Kidney glomerular epithelial cell (primary cell): ENCODE data around the gene DOCK9.
"Not testable (repeated sequence)": the region's sequence is repeated elsewhere in the genome, so short reads cannot be mapped to it uniquely, and the experiment has no call there.

Source experiments
- DNase-seq: peaks from one replicate; lab custom pipeline; 2025; lab: John Stamatoyannopoulos, UW

Gene DOCK9

GRCh38 chr13:98823442-98823841 lies 154.4 kb downstream of the DOCK9 start:
- DNase-seq, result no peak

DNA sequence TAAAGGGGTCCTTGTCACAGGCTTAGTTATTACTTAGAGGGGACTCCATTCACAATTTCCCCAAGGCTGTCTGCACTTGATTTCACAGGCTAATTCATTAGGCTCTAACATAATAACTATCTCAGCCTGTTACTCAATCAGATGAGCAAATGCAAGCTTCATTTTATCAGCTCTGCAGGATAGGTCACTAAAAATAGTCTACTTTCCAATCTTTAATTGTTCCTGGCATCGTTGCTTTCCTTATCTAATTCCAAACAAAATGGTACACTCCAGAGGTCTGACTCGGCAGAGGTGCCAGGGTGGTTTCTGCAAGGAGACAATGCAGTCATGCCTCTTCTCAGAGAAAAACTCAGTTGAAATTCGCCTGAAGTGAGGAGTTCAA lies 155.6 kb downstream of the DOCK9 start:
- DNase-seq, result peak; percentile 6

- no peak for DNase-seq
These were observed 156.3 kb downstream of the DOCK9 start for GRCh38 chr13:98821372-98822224.

DNA sequence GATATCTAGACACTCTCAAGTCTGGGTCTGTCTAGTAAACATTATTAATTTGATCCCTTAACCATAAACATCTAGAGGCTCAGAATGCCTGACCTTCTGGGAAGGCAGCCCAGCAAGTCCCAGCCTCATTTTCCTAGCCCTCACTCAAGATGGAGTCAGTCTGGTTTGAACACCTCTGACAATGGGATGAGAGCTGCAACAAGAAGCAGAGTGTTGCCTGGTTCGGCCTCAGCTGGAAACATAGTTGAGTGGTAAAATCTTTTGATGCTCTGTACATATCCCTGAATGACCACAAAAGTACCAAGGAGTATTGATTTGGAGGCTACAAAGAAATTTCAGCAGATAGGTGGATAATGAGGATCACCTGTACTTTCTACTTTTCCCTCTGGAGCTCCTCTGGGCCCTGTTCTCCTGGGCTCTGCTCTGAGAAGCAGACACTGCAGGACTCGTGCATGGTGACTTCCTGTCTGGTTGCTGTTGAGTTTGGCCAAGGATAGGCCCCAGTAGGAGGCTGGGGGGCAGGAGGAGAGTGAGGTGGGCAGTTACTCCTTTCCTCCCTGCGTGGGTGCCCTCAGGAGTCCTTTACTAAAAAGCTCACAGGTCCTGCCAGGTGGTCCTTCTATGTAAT lies 157.0 kb downstream of the DOCK9 start:
- no peak for DNase-seq

- no peak for DNase-seq
These were observed 157.6 kb downstream of the DOCK9 start for GRCh38 chr13:98820300-98820699.

- DNase-seq, result no peak
These were observed 158.4 kb downstream of the DOCK9 start for GRCh38 chr13:98819382-98820010.

DNA sequence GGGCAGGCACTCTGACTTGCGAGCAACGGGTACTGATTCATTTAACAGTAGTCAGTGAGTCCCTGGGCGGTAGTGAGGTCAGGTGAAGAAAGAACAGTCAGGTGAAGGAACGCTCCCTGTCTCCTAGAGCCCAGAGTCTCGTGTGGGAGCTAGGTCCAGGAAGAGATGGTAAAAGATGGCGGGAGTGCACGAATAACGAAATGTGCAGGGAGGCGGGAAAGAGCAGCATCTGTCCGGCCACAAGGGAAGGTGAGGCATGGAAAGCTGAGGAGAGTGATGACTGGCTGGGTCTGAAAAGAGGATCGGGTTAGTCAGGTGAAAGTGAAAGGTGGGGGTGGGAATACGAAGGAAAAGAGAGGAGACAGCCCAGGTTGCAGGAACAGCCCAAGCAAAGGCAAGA lies 161.5 kb downstream of the DOCK9 start:
- DNase-seq, result no peak

DNA sequence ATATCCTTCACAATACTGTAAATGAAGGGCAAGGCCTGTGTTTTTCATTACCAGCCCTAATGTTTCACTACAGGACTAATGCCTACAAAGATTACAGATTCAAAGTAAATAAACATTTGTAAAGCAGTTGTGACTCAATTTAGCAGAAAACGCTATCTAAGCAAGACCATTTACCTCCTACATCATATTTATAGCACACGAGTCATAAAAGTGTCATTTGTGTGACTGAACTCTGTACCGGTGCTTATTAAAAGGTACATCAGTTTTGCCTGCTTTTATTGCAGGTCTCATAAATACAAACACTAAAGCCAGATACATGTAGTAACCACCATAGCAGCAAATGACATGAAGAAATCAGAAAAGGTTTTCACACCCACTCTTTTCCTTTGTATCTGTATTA lies 163.9 kb downstream of the DOCK9 start:
- no peak for DNase-seq

GRCh38 chr13:98812186-98812790 lies 165.6 kb downstream of the DOCK9 start:
- not testable (repeated sequence) for DNase-seq

- no peak for DNase-seq
These were observed 167.1 kb downstream of the DOCK9 start for GRCh38 chr13:98810746-98811145.

GRCh38 chr13:98809345-98809777 lies 168.5 kb downstream of the DOCK9 start:
- no peak for DNase-seq

GRCh38 chr13:98807774-98808173 lies 170.1 kb downstream of the DOCK9 start:
- no peak for DNase-seq

DNA sequence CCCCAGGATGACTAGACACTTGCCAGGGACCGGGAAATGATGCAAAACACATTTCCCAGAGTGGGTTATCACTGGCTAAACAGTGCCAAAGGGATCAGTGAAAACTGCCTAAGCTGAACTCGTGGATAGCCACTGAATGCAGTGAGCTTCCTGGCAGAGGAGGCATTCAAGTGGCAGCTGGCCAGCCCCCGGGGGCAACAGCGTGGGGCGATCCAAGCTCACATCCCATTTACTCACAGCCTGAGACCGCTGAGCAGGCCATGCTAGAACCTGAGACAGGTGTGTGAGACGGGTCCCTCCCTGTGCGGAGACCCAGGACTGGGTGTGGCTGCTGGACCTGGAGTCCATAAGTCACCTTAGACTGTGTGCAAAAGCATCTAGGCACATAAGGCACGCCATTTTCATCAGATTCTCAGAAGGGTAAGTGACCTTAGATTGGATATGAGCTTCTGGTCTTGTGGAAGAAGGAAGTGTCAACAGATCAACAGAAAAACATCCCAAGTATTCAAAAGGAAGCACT lies 173.5 kb downstream of the DOCK9 start:
- no peak for DNase-seq

DNA sequence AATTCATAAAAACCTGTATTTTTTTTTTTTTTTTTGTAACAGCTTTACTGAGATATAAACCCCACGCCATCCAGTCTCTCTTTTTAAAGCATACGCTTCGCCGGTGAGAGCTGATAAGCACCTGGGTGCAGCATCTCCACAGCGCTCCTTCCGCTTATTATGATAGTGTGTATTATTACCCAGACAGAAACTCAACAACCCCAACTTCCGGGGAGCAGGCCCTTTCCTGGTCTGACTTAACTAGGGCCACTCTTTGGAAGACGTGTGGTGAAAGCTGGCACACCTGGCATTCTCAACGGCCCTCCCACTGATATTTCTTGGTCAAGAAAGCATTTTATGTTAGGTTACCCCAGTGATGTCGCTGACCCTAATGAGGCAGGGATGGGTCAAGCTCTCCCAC lies 173.9 kb downstream of the DOCK9 start:
- DNase-seq, result no peak

DNA sequence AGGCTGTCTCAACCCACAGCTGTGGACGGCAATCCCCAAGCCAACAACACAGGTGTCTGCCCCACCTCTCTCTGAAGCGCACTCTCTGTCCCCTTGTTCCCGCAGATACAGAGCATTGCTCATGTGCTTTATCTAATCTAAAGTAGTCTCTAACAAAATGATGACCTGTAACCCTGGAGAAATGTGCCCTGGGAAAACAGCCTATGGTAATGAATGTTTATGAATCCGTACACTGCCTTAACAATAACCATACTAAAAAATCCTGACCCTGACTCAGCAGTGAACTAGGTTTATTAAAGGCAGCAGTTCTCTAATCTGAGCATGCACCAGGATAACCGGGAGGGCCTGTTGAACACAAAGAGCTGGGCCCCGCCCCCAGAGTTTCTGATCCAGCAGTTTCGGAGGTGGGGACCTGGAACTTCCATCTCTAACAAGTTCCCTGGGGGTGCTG lies 174.7 kb downstream of the DOCK9 start:
- DNase-seq, result no peak

DNA sequence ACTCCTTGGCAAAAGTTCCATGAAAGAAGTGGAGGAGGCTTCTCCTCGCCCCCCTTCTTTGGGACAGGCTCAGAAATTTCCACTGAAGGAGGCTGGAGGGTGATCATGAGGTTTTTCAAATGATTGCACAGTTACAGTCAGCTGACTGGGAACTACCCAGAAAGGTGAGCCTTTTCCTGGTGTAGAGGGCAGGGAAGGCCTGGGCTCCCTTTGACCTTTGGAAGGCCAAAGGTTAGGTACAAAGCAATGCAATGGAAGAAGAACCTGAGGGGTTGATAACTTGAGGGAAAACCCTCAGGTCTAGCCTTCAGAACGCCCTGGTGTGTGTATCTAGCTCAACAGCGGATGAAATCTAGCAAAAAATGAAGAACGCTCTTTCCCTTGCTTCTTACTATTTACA lies 175.3 kb downstream of the DOCK9 start:
- DNase-seq, result no peak

DNA sequence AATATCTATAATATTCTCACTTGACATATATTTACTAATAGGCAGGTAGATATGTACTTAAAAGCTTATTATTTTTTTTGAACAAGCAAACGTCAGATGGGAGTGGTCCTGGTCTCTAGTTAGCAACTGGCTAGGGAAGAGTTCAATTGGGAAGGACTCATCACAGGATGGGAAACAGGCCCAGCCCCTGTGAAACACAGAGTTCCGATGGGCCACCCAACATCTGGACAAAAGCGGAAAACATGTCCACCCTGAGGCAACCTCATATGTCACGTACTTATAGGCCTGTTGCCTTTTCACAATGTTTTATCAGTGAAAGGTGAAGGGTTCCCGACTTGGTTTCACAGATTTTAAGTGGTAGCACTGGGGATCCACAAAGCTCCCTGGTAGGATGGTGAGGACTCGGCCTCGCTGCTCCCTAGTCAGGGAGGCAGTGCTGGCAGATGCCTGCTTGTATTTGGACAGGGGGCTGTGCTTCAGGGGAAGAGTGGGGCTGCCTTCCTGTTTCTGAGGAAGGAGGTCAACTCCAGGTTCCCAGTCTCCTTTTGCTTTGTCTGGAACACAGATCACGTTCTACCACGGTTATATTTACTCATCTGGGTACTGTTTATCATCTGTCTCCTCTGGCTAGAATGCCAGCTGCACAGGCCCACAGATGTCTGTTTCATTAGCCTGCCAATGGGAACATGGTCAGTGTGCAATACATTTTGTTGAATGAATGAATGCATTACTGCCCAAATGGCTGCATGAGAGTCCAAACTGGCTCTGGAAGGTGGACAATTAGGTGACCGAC lies 176.0 kb downstream of the DOCK9 start:
- DNase-seq, result no peak

DNA sequence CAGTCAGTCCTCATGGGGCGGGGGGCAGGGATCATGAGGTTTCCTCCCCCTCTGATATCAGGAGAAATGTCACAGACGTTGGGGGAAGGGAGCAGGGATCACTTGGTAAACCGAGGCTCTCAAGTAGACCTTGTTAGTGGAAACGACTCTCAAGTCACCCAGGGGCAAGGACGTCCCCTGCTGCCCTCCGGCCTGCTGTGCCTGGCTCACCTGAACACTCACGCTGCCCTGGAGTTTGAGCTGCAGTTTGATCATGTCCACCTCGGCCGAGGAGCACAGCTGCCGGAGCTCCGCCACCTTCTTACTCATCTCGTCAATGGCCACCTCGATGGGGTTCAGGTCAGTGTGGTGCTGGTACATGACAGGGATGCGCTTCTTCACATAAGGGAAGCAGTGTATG lies 177.8 kb downstream of the DOCK9 start:
- no peak for DNase-seq

GRCh38 chr13:98798849-98799645 lies 178.8 kb downstream of the DOCK9 start:
- no peak for DNase-seq

DNA sequence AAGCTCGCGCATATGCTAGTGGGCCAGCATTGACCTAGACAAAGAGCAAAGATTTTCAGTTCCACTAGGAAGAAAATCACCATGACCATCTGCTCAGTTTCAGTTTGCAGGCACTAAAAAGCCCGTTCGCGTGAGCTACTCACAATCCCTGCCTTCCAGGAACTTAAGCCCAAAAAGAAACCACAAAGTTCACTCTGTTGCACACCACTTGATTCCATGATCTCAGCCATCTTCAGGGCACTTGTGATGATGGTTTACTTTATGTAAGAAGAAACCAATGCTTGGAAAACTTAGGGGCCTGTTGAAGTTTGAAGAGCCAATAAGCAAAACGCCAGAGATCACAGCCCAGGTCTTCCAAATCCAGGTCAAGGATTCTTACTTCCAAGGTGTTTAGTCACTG lies 180.4 kb downstream of the DOCK9 start:
- no peak for DNase-seq

- DNase-seq, result no peak
These were observed 181.1 kb downstream of the DOCK9 start for GRCh38 chr13:98796798-98797197.
